GM12864 (cell line): Measurements from ENCODE around the gene MAP2K5.

Experiments used
- DNase-seq: peaks from one replicate; pipeline ENCODE4 v3.0.0-alpha.2; 2011; ENCODE audit warnings: low read depth
- H3K4me3 ChIP-seq: 2 replicates; pipeline ENCODE4 v1.5.1; 2011; ENCODE audit warnings: mild to moderate bottlenecking, low read depth, low read length, control low read depth
- TF ChIP-seq, protein P1 (sequence below): IDR thresholded peaks from 2 replicates; pipeline ENCODE4 v1.5.1; 2011; ENCODE audit warnings: low read depth, mild to moderate bottlenecking, moderate library complexity, low read length, control low read depth, inconsistent platforms; ENCODE audit errors: missing control alignments

Gene MAP2K5

DNA sequence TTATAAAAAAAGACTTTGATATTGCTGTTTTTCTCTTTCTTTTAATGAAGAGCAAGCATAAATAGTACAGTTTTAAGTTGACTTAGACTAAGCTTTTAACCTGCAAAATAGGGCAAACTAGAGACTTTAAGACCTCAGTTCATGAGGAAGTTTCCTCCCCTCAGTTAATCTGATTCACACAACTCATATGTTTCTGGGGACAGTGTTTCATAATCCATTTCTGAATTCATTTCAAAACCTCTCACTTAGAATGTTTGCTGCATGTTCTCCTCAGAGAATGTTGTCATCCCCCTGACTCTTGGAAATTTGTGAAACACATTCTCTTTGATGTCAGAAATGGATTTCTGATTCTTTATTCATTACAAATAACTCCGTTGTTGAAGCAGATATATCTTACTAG is 203.5 kb downstream of the MAP2K5 start:
- no peak for DNase-seq
- TF ChIP-seq, protein P1, sequence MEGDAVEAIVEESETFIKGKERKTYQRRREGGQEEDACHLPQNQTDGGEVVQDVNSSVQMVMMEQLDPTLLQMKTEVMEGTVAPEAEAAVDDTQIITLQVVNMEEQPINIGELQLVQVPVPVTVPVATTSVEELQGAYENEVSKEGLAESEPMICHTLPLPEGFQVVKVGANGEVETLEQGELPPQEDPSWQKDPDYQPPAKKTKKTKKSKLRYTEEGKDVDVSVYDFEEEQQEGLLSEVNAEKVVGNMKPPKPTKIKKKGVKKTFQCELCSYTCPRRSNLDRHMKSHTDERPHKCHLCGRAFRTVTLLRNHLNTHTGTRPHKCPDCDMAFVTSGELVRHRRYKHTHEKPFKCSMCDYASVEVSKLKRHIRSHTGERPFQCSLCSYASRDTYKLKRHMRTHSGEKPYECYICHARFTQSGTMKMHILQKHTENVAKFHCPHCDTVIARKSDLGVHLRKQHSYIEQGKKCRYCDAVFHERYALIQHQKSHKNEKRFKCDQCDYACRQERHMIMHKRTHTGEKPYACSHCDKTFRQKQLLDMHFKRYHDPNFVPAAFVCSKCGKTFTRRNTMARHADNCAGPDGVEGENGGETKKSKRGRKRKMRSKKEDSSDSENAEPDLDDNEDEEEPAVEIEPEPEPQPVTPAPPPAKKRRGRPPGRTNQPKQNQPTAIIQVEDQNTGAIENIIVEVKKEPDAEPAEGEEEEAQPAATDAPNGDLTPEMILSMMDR = no peak

DNA sequence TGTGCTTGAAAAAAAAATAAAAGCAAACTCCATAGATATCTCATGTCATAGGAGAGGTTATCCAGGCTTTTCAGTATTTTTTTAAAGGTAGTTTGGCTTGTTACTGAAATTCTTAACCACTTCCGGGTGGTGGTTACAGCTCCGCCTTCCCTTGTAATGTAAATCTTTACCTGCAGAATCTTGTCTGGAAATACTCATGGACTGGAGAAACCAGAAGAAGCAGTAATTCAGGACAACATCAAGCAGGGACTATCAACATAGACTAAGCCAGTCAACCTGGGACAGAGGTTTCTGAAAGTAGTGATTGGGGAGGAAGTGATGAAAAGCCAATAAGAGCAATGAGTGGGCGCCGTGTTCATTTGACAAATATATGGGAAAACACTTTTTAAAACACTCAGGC is 203.9 kb downstream of the MAP2K5 start:
- no peak overlapping the region for H3K4me3 ChIP-seq
- TF ChIP-seq, protein P1 = no peak
- no peak for DNase-seq

More for the DNA sequence above, 203.5 kb downstream of the MAP2K5 start:
- no peak overlapping the region for H3K4me3 ChIP-seq

- DNase-seq = no peak
- no peak overlapping the region for H3K4me3 ChIP-seq
- TF ChIP-seq, protein P1 = no peak
Observed at GRCh38 chr15:67747921-67748320, 205.4 kb downstream of the MAP2K5 start.

DNA sequence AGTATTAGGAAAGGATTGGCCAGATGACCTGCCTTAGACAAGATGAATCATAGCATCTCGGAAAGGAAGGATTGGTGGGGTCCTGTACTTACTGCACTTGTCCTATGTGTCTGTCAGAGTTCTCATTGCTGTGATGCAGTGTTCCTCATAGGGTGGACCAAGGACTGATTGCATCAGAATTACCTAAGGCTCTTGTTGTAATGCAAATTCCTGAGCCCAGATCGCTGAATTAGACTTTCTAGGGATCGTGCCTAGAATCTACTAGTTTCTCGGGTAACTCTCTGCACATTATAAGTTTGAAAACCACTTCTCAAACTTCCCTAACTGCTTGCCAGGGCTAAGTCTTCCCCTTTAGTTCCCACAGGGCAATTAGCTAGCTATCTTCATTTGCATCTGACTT is 207.9 kb downstream of the MAP2K5 start:
- DNase-seq = no peak
- no peak overlapping the region for H3K4me3 ChIP-seq
- TF ChIP-seq, protein P1 = no peak

GRCh38 chr15:67753891-67754290 is 211.4 kb downstream of the MAP2K5 start:
- no peak for DNase-seq
- no peak overlapping the region for H3K4me3 ChIP-seq
- TF ChIP-seq, protein P1 = no peak

DNA sequence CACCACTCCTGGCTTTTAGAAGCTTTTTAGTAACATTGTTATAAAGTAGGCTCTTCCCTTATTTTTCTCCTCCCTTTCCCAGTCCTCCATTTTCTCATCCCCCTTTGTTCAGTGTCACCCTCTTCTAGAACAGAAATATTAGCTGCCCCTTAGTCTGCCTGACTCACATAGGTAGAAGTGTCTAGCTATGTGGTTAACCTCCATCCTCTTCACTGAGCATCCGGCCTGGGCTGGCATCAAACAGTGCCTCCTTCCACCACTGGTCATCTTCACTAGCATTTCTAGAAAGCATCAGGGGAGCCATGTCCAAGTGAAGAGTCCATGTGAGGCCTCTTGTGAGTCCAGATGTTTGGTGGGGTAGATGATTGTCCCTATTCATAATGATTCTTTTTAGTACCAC is 212.8 kb downstream of the MAP2K5 start:
- no peak overlapping the region for H3K4me3 ChIP-seq
- no peak for DNase-seq
- TF ChIP-seq, protein P1 = no peak

DNA sequence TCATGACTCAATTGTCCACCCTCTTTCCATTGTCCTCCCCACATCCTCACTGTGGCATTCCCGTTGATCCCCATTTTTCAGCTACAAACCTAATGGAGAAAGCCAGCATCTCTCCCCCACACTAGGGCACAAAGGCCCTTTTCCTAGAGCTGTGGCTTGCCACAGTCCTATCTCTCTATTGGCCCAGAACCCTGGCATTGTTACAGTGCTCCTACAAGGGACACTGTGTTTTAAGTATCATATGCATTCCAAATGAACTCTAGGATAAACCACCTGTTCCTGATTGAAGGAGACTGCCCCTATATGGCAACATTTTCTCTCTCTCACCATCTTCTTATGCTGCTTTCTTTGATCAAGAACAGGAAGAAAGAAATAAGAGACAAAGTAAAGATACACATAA is 213.4 kb downstream of the MAP2K5 start:
- DNase-seq = no peak
- TF ChIP-seq, protein P1 = no peak
- H3K4me3 ChIP-seq = no peak overlapping the region
